ENCODE measurements around the gene SEMA3B.
"Not testable (repeated sequence)": the region's sequence is repeated elsewhere in the genome, so short reads cannot be mapped to it uniquely, and the experiment has no call there.

The SEMA3B gene

DNA sequence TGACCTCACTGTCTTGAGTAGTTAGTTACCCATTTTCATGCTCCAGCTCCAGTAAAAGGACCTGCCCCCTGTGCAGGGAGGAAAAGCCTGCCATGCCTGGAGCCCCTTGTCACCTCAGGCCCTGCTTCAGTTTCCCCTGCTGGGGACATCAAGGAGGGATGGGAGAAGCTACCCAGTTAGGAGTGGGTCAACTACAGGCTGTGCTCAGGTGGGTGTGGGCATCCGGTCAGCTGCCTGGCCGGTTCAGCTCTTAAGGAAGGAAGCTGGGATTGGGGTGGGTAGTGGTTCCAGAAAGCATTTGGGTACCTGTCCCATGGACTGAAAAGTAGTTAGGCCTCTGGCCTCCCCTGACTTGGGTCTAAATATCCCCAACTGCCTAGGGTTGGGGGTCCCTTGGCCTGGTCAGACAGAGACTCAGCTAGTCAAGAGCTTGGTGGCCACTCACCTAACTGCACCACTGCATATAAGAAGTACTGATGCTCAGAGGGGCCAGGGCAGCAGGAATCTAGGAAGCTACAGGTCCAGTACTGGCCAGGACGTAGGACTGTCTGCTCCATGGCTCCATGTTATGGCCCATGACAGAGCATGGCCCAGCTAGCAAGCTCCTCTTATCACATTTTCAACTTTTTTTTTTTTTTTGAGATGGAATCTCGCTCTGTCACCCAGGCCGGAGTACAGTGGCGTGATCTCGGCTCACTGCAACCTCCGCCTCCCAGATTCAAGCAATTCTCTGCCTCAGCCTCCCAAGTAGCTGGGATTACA, 10.5 kb downstream of the SEMA3B start:
- Mint-ChIP-seq H3K36me3 (ENCODE audit: low read depth) (no peaks in the 10 kb centered on the region), H3K27ac (no peak overlapping the region), H3K4me1 (peaks cover 15% of the 10 kb centered on the region), H3K4me3 (no peak overlapping the region), H3K9me3 (no peaks in the 10 kb centered on the region), H3K27me3 (peaks cover 27% of the 10 kb centered on the region)
- ATAC-seq, result no peak
- DNase-seq, result no peak

DNA sequence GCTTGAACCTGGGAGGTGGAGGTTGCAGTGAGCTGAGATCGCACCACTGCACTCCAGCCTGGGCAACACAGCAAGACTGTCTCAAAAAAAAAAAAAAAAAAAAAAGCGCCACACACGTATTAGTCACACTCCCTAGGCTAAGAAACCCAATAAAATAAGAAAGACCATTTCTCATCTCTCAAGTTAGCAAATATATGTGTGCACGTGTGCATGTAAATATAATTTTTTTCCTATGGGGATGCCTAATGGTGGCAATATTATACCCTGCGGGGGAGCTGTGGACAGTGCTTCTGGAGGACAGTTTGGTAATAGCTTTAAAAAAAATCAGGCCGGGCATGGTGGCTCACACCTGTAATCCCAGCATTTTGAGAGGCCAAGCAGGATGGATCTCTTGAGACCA, 15.2 kb downstream of the SEMA3B start:
- H3K9me3 Mint-ChIP-seq; H3K4me1 Mint-ChIP-seq; H3K4me3 Mint-ChIP-seq; ATAC-seq; H3K27me3 Mint-ChIP-seq; H3K27ac Mint-ChIP-seq; DNase-seq; H3K36me3 Mint-ChIP-seq (ENCODE audit: low read depth): not testable (repeated sequence)

DNA sequence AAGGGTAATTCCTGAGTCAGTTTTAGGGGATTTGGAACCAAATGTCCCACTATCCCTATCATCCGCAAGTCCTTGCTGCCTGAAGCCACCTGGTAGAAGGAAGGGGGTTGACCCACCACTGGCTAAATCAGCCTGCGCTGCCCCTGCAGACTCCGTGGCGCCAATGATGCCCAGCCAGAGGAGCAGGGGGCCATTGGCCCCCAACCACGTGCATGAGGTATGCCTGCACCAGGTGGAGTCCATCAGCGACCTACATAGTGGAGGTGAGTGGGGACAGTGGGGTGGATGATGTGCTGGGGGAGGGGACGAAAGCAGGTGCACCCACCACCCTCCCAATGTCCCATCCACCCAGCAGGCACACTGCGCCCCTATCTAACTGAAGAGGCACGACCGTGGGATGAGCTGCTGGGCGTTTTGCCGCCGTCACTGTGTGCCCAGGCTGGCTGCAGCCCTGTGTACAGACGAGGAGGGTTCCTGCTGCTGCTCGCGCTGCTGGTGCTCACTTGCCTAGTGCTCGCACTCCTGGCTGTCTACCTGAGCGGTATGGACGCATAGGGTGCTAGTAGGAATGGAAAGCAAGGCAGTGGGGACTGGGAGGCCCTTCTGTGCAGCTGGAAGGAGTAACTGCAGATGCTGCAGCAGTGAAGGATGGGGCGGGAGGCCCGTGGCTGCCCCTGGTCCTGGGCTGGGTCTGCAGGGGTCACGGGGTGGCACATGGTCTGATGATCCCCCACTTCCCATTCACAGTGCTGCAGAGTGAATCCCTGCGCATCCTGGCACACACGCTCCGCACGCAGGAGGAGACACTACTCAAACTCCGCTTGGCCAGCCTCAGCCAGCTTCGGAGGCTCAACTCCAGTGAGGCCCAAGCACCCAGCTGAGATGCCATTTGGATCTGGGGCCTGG, 17.6 kb downstream of the SEMA3B start:
- no peak for DNase-seq
- no peak for ATAC-seq
- Mint-ChIP-seq H3K4me1 (peaks cover 10% of the 10 kb centered on the region), H3K27me3 (no peaks in the 10 kb centered on the region), H3K36me3 (ENCODE audit: low read depth) (peaks cover 28% of the 10 kb centered on the region), H3K27ac (no peak overlapping the region), H3K4me3 (no peak overlapping the region), H3K9me3 (no peaks in the 10 kb centered on the region)

DNA sequence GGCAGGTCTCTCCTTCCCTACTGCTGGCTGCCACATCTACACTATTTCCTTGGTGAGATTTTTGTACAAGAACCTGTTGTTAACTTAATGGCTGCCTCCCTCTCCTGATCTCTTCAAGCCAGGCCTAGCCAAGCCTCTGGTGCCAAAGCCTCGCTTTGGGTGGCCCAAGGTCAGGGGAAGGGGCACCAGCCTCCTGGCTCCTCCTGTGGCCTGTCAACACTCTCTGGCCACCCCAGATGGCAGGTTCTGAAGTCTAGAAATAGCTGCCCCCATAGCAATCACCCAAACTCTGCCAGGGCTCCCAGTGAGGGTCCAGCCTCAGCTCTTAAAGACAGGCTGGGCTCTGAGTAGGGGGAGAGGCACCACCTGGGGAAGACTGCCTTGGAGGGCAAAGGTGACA, 18.3 kb downstream of the SEMA3B start:
- peak overlapping the region; percentile 22 for H3K27ac Mint-ChIP-seq
- H3K4me1 Mint-ChIP-seq, result peaks cover 10% of the 10 kb centered on the region
- no peaks in the 10 kb centered on the region for H3K9me3 Mint-ChIP-seq
- H3K27me3 Mint-ChIP-seq, result no peaks in the 10 kb centered on the region
- H3K4me3 Mint-ChIP-seq, result no peak overlapping the region
- H3K36me3 Mint-ChIP-seq (ENCODE audit: low read depth), result peaks cover 28% of the 10 kb centered on the region
- DNase-seq (no peak), ATAC-seq (no peak)

DNA sequence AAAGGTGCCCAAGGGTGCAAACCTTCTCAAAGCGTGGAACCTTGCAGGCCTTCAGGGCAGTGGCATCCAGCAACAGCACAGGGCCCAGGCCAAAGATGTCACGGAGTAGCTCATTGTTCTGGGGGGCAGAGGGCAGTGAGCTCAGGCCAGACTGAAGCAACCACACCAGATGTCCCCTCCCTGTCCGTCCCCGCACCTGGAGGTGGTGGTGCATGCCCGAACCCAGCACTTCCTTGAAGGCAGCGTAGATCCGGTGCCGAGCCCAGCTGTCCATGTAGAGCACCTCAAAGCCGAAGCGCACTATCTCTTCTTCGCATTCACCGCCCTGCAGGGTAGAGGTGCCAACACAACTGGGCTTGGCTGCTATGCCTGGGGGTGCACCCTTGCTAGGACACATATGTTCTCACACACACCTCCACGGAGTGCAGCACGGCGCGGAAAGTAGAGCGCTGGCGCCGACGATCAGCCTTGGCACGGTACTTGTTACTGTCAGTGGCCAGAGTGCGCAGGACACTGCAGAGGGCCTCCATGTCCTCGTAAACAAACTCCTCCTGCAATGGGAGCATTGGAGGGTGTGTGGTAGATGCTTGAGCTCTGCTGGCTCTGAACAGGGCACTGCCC, 19.6 kb downstream of the SEMA3B start:
- H3K4me3 Mint-ChIP-seq, result no peak overlapping the region
- DNase-seq (no peak), ATAC-seq (no peak)
- peaks cover 17% of the 10 kb centered on the region for H3K4me1 Mint-ChIP-seq
- no peaks in the 10 kb centered on the region for H3K9me3 Mint-ChIP-seq
- H3K27me3 Mint-ChIP-seq, result no peaks in the 10 kb centered on the region
- H3K27ac Mint-ChIP-seq, result no peak overlapping the region
- H3K36me3 Mint-ChIP-seq (ENCODE audit: low read depth), result peaks cover 28% of the 10 kb centered on the region

DNA sequence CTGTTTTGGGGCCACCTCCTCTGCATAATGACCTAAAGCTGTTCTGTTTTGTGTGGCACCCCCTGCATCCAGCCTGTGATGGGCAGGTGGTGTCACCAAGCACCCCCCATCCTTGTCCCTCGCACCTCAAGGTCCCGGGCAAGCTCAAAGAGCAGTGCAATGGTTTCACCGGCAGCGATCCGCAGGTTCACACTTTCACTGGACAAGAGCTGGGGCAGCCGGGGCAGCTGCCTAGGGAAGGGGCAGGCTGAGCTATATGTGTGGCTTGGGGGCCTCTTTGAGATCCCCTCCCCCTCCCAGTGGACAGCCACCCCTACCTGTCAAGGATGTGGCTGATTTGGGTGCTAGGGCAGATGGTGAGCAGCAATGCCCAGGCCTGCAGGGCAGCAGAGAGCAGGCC, 20.2 kb downstream of the SEMA3B start:
- DNase-seq (no peak), ATAC-seq (no peak)
- H3K36me3 Mint-ChIP-seq (ENCODE audit: low read depth), result peaks cover 28% of the 10 kb centered on the region
- H3K27ac Mint-ChIP-seq, result no peak overlapping the region
- peaks cover 17% of the 10 kb centered on the region for H3K4me1 Mint-ChIP-seq
- H3K4me3 Mint-ChIP-seq, result no peak overlapping the region
- no peaks in the 10 kb centered on the region for H3K9me3 Mint-ChIP-seq
- no peaks in the 10 kb centered on the region for H3K27me3 Mint-ChIP-seq

DNA sequence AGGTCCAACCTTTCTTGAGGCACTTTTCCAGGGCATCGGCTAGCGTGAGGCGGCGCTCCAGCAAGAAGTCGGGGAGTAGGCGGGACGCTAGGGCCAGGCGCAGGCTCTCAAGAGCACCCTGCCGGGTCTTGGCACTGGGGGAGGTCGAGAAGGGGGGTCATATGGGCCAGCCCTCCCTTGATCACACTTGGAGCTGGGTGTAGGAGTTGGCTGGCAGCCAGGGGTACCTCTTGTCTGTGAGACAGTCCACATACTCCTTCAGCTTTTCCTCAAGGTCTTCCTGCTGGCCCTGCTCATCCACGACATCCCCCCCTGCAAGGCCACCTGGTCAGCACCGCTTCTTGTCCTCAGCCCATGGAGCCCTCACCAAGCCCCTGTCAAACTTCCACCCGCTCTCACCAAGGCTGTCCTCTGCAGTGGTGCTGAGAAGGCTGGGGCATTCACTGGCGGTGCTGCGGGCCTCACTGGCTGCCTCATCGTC, 21.3 kb downstream of the SEMA3B start:
- peaks cover 28% of the 10 kb centered on the region for H3K36me3 Mint-ChIP-seq (ENCODE audit: low read depth)
- peak overlapping the region; percentile 97 for H3K4me3 Mint-ChIP-seq

DNA sequence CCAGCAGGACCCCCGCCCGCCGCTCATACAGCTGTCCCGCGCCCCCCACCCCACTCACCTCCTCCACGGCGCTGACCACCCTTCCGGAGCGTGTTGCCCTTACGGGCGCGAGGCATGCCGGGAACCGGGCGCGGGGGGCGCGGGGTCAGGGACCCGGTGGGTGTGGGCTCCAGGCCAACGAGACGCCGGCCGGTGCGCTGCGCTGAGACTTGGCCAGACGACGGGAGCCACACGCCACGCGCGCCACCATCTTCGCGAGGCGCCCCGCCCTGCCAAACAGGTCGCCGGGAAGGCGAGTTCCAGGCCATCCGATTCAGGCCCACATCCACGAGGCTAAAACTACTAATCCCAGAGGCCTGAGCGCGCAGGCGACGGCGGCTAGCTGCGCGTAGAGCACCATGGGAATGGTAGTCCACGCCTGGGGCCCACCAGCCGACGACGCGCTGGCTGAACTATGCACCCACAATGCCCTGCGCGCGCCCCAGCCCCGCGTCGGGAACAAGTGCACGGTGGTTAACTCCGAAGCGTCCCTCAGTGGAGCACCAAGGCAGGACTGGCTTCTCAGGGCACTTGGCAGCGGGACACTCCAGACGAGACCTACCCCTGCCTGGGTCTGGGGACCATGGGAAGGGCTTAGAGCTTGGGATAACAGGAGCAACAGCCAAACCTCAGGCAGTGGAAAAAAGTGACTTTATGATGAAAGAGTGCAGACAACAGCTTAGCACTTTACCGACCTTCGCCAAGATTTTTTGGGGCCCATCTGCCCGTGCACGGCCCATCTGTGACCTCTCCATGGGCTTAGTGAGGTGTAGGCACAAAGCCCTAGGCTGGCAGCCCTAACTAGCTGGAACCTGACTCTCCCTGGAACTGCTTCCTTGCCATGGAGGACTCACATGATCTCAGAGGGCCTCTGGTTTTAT, 23.5 kb downstream of the SEMA3B start, which contains the start of gene IFRD2:
Gene IFRD2 (minus strand): TSS at position 271 of the 920 bp plus-strand sequence. CDS start 155 bp downstream, at position 116.
- ATAC-seq (peak; percentile 97), DNase-seq (peak; percentile 93)
- H3K27me3 Mint-ChIP-seq, result no peaks in the 10 kb centered on the region
- peak within 1 kb of the TSS; percentile 97 for H3K27ac Mint-ChIP-seq
- no peaks in the 10 kb centered on the region for H3K9me3 Mint-ChIP-seq
- peak within 1 kb of the TSS; percentile 97 for H3K4me3 Mint-ChIP-seq
- H3K4me1 Mint-ChIP-seq, result peaks cover 17% of the 10 kb centered on the region
- H3K36me3 Mint-ChIP-seq (ENCODE audit: low read depth), result peaks cover 27% of the 10 kb centered on the region

More for the DNA sequence above, 21.3 kb downstream of the SEMA3B start:
- Mint-ChIP-seq H3K27ac (no peak overlapping the region), H3K4me1 (peaks cover 17% of the 10 kb centered on the region), H3K9me3 (no peaks in the 10 kb centered on the region), H3K27me3 (no peaks in the 10 kb centered on the region)
- ATAC-seq (no peak), DNase-seq (no peak)

DNA sequence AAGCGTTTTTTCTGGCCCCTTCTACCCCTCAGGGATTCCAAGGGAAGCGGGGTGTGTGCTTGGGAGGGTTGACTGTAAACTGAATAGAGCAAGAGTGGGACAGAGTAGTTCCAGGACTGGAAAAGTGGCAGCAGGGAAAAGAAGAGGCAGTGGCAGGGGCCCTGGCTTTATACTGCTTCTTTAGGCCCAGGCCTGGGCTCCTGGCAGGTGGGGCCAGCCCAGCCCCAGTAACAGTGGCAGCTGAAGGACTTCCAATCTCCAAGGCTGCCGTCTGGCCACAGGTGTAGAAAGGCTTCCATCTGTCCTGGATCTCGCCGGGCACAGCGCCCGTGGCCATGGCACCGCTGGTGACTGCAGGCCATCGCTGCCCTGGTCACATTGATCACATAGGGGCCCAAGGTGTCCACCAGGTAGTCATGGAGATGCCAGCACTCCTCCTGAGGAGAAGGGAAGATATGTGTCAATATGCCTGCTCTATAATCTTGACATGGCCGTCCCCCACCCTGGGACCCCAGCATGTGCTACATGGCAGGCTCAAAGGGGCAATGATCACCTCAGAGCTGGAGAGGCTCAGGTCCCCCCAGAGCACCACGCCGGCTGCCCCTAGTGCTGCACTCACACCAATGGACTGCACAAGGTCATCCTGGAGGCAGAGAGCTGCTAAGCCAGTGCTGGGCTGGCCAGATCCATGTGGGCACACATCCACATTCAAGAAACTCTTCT, 24.3 kb downstream of the SEMA3B start:
- peak overlapping the region; percentile 97 for H3K4me3 Mint-ChIP-seq
- H3K27ac Mint-ChIP-seq, result peak overlapping the region; percentile 92
- H3K36me3 Mint-ChIP-seq (ENCODE audit: low read depth), result peaks cover 23% of the 10 kb centered on the region
- DNase-seq (no peak), ATAC-seq (no peak)
- H3K9me3 Mint-ChIP-seq, result no peaks in the 10 kb centered on the region
- H3K4me1 Mint-ChIP-seq, result peaks cover 22% of the 10 kb centered on the region
- no peaks in the 10 kb centered on the region for H3K27me3 Mint-ChIP-seq

DNA sequence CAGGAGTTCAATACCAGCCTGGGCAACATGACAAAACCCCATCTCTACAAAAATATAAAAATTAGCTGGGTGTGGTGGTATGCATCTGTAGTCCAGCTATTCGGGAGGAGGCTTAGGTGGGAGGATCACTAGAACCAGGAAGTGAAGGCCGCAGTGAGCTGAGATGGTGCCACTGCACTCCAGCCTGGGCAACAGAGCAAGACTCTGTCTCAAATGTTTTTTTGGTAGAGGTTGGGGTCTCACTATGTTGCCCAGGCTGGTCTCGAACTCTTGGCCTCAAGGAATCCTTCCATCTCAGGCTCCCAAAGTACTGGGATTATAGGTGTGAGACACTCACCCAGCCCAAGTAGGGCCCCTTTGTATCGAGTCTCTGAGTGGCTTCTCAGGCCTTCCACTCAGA, 25.1 kb downstream of the SEMA3B start:
- Mint-ChIP-seq H3K4me3 (no peak overlapping the region), H3K36me3 (ENCODE audit: low read depth) (peaks cover 18% of the 10 kb centered on the region), H3K27ac (no peak overlapping the region), H3K27me3 (no peaks in the 10 kb centered on the region), H3K4me1 (peaks cover 25% of the 10 kb centered on the region), H3K9me3 (no peaks in the 10 kb centered on the region)
- ATAC-seq (no peak), DNase-seq (no peak)

DNA sequence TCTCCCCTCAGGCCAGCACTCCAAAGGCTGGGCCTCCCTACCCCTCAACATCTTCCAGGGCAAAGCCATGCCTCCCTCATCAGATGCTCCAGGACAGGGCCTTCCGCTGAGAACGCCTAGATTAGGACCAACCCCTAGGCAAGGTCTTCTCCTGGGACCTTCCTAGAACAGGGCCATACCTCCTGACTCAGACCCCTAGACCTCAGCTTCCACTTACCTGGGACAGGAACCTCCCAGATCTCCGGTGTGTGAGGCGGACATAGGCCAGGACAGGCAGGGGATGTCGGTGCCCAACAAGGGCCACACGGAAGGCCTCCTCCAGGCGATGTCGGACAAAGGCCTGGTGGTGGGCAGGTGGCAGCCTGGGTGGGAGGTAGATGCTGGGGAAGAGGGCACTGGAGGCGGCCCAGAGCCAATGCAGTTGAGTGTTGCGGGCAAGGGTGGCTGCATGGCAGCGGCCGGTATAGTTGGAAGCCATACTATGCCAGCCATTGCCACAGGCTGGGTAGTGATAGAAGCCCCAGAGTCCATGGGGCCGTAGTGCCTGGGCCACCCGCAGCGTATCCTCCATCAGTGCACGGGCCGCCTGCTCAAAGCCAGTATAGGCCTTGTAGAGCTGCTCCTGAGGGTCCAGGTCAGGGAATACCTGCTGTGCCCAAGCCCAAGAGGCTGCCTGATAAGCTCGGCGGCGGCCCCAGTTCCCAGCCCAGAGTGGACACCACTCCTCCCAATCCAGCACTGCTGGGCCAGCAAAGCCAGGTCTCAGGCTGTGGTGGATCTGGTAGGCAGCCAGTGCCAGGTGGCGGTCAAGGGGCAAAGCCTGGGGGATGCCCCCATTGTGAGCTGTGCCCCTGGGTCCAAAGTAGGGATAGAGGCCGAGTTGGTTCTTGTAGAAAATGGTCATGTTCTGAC, 25.8 kb downstream of the SEMA3B start:
- Mint-ChIP-seq H3K4me1 (peaks cover 29% of the 10 kb centered on the region), H3K27ac (no peak overlapping the region), H3K9me3 (no peaks in the 10 kb centered on the region), H3K4me3 (no peak overlapping the region), H3K36me3 (ENCODE audit: low read depth) (peaks cover 13% of the 10 kb centered on the region), H3K27me3 (no peaks in the 10 kb centered on the region)
- DNase-seq, result no peak
- ATAC-seq, result no peak

DNA sequence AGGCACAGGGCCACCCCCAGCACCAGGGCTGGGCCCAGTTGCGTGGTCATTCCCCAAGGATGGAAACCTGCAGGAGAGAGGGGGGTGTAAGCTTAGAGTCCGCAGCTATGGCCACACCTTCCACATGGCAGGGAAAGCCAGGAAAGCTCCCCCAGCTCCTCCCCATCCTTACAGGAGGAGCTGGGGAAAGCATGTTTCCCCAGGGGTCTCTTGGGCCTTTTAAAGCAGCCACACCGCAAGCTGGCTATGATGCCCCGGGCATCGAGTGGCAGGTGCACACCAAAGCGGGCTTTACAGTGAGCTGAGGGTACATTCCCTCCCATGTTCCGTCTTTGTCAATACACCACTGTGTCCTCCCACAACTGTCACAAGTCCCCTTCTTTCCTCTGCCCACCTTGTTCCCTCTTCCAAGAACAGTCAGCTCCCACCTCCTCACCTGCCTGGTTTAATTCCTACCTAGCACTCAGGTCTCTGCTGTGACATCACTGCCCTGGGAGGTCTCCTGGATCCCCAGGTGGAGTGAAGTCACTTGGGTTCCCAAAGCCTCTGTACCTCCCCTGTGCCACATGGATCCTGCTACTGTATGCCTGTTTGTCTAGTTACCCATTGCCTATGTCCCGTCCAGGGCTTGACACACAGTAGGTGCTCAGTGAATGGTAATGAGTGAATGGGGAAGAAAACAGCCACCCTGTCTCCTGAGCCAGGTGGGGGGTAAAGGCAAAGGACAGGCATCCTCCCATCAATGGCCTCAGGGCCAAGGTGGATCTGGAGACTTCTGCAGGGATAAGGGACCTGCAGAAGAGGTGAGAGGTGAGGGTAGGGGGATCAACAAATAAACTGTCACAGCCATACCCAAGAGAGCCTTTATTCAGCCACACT, 26.8 kb downstream of the SEMA3B start:
- Mint-ChIP-seq H3K4me1 (peaks cover 33% of the 10 kb centered on the region), H3K27ac (no peak overlapping the region), H3K9me3 (no peaks in the 10 kb centered on the region)

More for the DNA sequence above, 26.8 kb downstream of the SEMA3B start:
- DNase-seq, result no peak
- ATAC-seq, result no peak
- Mint-ChIP-seq H3K27me3 (no peaks in the 10 kb centered on the region), H3K4me3 (no peak overlapping the region), H3K36me3 (ENCODE audit: low read depth) (peaks cover 6% of the 10 kb centered on the region)
